Anterior cingulate cortex (tissue), 58 donors: ENCODE results near the gene CST11.

ENCODE experiments used
- DNase-seq, 58 donors: peaks; one replicate each; lab custom pipeline; 2025; lab: John Stamatoyannopoulos, UW

The CST11 gene

DNA sequence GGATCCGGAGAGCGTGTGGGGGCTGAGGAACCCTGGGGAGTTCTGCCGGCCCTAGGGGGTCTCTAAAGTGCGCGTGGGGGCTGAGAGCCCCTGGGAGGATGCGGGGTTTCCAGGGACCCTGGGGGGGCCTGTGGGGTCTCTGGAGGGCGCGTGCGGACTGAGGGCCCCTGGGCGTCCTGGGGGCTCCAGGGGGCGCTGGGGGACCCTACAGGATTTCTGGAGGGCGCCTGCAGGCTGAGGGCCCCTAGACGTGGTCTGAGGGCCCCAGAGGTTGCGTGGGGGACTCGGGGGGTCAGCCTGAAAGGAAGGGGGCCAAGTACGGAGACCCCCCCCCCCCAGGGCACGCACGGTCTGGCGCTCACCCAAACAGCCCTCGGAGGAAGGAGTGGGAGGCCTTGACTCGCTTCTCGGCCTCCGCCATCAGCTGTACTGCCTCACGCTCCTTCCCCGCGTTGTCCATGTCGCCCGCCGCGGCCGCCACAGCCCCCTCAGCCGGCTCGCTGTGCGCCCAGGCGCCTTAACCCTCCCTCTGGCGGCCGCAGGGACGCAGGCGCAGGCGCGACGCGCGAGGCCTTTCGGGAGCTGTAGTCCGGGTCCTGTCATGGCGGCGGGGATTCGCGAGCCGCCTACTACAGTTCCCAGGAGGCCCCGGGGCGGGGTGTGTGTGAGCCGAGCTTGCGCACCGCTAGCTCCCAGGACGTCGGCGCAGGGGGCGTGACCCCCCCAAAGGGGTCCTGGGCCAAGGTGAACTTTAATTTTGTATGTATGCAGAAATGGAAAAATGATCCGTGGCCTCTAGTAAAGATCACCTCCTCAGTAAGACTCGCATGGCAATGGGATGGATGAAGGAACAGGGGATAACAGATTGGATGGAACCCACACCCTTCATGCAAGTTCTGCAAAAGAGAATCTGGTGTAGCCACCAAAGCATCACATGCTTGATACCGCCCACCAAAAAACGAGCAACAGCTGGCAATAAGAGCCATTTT is 31.4 kb downstream of the CST11 start, which contains the start of gene NAPB:
Gene NAPB (minus strand): TSS at position 546 of the 989 bp plus-strand sequence. CDS start 86 bp downstream, at position 460.
- DNase-seq = peak; percentile 56 to 98 (median 93)

DNA sequence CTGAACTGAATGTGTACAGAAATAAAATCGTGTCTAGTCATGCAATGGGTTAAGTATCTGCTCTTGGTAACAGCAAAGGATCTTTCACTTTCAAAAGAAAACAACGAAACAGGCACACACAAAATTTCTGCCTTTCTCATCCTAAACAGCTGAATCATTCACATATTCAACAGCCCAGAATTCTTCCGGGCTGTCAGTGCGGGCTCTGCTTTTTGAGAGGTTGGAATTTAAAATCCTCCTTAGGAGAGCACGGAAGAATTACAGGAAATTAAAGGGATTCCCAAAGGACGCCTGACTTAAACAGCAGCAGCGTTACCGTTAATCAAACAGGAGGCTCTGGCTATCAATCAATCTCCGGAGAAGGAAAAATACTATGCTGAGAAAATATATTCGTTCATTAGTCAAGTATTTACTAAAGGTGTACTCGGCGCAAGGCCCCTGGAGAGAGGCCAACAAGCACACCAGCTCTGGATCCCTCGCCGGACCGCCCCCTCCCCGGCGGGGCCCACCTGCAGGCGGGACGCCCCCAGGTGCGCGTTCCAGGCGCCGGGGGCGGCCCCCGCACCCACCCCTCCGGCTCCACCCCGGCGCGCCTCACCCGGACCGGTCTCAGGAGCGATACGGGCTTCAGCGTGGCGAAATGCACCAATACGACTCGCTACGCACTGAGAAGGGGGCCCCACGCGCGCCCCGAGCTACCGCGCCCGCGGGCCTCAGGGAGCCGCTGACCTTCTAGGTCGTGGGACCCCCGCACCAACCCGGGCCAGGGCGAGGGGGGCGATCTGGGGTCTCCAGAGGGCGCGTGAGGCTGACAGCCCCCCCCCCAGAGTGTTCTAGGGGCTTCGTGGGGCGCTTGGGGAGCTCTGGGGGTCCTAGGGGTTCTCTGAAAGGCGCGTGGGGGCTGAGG is 32.4 kb downstream of the CST11 start:
- DNase-seq = peak in 12 of 58 donors; percentile 8 to 47 (median 23)

DNA sequence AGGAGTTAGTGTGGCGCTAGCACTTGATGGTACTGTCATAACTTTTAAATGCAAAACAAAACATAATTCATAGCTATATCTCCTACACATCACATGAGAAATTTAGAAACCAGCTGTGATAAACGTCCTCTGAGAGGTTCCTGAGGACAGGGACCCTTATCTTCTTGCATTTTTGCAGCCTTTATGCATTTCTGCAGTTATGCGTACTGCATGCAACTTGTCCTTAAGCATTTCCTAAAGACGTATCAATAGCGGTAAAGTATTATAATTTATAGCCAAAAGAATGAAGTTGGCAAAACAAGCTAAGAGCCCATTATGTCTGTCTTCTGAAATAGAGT is 33.0 kb downstream of the CST11 start:
- no peak for DNase-seq

GRCh38 chr20:23417861-23418260 is 34.8 kb downstream of the CST11 start:
- no peak for DNase-seq

DNA sequence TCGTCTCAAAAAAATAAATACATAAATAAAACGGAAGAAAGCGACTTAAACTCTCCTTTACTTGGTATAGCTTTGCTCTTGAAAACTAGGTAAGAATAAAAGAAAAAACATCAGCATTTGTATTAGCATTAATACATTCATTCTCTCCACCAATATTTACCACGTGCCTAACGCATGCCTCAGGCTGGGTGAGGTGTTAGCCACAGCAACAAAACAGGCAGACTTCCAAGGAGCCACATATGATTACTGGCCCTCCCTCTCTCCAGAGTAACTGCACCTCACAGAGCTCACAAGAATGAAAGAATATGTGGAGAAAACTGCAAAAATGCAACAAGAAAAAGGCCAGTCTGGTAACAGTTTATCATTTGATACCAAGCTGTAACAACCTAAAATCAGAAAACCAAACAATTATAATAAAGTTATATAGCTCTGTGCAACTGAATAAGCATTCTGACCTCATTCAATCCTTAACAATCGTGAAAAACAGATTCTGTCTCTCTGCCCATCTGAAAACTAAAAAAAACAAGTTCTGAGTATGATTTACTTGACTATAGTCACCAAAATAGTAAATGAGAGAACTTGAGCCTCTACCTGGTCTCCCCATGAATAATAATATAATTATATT is 36.6 kb downstream of the CST11 start:
- no peak for DNase-seq

GRCh38 chr20:23415555-23415954 is 37.1 kb downstream of the CST11 start:
- no peak for DNase-seq

DNA sequence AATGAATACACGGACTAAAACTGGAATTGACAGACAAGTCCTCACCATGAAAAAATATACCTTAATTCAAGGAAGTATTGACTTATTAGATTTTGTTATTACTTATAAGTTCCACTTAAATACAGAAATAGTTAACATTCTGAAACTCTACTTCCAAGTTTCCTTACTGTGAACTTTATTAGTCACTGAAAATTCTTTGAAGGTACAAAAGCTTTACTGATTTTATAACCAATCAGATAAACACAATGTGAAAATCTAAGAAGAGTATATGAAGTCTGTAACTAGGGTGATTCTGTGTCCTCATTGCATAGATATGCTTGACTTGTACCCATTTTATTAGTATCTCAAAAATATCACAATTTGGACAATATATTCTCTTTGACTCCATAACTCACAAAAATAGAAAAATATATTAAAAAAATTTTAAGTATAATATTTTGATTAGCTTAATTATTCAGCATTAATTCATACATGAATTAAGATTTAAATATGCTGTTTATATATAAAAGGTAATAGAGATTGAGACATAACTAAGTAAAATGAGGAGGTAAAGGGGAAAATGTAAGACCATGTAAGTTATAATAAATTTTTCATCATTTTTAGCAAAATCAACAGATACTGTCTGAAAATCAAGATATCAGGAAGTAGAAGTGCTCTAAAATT is 38.0 kb downstream of the CST11 start:
- no peak for DNase-seq

- DNase-seq = no peak
Observed at GRCh38 chr20:23413862-23414422, 38.7 kb downstream of the CST11 start.

GRCh38 chr20:23412026-23412425 is 40.6 kb downstream of the CST11 start:
- no peak for DNase-seq

DNA sequence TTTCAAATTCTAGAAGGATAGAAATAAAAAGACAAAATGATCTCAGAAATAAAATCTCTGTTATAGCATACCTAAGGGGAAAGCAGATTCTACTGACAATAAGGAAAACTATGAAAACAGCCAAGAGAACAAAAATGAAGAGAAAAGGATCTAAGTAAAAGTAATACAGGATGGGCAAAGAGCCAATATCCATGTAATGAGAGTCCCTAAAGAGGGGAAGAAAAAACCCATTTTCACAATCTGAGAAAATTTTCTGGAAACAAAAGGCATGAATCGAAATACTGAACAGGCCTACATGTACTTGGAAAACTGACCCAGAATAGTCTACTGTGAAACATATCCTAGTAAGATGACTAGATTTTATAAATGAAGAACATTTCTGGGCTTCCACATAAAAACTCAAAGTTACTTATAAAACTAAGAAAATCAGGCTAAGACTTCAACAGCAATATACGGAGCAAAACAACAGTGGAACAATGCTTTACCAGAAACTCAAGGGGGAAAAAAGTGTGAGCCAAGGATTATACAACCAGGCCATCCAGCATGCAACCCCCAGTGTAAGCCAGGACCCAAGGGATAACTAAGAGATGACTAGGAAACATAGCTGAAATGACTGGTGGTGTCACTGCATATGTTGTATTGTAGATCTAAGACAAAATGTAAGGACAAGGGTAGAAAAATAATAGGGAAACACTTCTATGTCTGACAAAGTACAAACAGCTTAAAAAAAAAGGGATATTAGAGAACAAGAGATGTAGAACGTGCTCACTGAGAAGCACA is 41.6 kb downstream of the CST11 start:
- DNase-seq = no peak

- no peak for DNase-seq
Observed at GRCh38 chr20:23409800-23410199, 42.9 kb downstream of the CST11 start.

DNA sequence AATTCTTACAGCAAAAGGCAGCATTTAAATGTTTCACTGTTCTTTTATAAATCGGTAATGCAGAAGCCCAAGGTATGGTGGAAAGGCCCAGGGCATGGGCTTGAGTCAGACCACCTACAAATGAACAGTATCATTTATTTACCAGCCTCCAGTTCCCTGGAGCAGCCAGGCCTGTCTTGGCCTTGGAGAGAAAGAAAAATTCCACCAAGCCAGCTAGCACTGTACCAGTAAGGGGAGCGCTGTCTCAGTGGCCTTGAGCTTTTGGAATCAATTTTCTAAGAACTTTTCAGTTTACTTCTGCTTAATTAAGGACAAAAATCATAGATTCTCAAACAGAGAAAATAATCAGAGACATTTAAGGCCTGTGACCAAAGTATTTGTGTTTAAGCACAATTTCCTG is 43.7 kb downstream of the CST11 start:
- no peak for DNase-seq

GRCh38 chr20:23407781-23408464 is 44.8 kb downstream of the CST11 start:
- no peak for DNase-seq

DNA sequence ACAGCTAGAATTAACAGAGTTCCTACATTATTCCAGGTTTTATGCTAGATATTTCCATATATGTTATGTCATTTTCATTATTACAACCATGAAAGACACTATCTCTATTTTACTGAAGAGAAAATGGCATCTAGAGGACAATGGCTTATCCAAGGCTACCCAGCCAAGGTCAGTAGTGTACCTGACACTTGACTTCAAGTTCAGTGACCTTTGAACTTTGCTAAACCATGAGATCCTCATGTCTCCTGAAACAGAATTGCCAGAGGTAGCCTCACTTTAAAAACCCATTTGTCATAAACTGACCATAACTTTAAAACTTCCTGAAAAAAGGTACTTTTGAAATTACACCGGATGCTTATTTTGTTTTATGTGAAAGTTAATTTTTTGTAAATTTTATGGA is 45.8 kb downstream of the CST11 start:
- no peak for DNase-seq

- no peak for DNase-seq
Observed at GRCh38 chr20:23404196-23404595, 48.5 kb downstream of the CST11 start.

GRCh38 chr20:23403751-23404150 is 48.9 kb downstream of the CST11 start:
- DNase-seq = no peak

GRCh38 chr20:23401051-23401450 is 51.6 kb downstream of the CST11 start:
- DNase-seq = no peak
